Hippocampal formation (tissue), 2 donors: ENCODE measurements around the gene KCNQ5.

Experiments used
- DNase-seq, 2 donors: peaks; one replicate each; lab custom pipeline; 2025; lab: John Stamatoyannopoulos, UW

Gene KCNQ5

DNA sequence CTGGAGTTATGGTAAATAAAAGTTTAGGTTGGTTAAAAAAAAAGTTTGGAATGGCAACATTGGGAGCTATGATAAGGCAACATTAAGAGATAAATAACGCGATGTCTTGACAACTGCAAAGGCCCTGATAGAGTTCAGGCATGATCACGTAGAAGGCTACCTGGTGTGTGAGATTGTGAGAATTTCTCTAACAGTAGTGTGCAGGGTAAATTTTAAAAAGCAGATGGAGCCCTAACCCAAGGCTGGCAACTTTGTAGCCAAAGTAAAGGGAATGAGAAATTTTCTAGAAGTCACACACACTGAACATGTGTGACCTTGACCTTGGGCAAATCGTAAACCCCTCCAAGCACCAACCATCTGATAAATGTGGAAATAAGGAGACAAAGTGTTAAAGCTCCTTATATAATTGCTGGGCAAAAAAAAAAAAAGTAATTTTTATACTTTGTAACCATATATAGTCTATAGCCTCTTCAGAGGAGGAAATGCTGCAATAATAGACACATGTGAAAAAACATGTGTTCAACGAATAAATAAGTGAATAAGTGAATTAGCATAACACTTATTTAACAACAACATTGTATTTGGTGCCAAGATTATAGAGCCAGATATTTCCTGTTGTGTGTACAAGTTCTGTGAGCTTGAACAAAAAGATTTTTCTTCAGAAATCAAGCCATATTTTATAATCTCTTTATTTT, 18.2 kb downstream of the KCNQ5 start:
- no peak for DNase-seq

DNA sequence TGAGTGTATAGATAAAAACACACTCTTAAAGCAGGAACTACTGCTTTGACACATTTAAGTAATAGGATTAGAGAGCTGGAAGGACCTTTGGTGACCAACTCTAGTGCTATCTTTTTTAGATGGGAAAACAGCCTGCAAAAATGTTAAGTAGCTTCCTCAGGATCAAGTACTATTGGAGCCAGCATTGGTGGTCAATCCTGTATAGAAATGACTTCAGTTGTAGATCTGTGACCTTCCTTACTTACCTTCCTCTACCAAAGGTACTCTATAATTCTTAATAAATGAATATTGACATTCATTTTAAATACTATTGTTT, 18.7 kb downstream of the KCNQ5 start:
- DNase-seq = no peak

DNA sequence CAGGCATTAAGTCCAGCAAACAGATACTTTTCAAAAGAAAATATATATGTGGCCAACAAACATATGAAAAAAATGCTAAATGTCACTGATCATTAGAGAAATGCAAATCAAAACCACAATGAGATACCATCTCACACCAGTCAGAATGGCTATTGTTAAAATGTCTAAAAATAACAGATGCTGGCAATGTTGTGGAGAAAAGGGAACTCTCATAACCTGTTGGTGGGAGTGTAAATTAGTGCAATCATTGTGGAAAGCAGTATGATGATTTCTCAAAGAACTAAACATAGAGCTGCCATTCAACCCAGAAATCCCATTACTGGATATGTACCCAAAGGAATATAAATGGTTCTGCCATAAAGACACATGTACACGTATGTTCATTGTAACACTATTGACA, 20.6 kb downstream of the KCNQ5 start:
- DNase-seq = no peak

DNA sequence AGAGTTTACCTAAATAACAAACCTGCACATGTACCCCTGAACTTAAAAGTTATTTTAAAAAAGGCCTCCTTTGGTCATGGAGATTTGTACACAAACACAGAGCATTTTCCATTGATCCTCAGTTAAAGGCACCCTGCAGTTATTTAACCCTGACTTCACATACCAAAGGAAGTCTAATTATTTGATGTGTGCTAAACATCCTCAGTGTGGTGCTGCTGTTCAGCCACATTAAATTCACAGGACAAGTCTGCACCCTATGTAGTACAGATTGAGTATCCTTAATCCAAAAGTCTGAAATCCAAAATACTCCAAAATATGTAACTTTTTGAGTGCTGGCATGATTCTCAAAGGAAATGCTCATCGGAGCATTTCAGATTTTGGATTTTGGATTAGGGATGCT, 21.4 kb downstream of the KCNQ5 start:
- no peak for DNase-seq

DNA sequence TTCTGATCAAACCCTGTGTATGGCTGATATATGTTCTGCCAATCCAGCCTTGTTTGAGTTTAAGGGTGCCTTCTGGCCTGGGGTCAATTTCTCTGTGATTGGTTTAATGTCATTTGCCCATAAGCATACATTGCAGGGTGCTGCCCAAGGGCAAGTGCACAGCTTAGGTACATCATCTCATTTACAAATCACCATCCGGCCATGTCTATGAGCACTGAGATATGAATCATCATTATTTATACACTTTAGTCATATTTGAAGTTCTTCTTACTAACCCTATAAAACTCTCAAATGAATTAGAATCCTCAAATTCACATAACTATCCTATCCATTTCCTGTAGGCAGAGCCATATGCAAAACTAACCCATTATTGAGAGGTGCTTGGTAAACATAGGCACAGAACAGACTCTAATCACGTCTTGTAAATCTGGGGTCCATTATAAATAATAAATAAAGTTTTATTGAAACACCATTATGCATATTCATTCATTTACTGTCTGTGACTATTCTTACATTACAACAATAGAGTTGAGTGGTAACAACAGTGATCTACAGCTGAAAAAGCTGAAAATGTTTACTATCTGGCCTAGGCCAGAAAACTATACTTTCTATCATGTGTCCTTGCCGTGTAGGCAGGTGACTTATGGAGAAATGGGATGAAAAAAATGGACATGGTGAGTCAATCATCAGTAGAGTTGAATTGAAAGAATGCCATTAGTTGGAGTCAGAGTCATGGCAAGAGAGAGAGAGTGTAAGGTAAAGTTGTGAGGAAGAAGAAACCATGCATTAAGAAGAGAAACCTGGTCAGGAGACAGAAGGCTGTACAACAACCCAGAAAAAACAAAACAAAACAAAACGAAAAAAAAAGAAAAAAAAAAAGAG, 25.0 kb downstream of the KCNQ5 start:
- no peak for DNase-seq

- no peak for DNase-seq
These were observed 25.6 kb downstream of the KCNQ5 start for GRCh38 chr6:72647489-72647888.

DNA sequence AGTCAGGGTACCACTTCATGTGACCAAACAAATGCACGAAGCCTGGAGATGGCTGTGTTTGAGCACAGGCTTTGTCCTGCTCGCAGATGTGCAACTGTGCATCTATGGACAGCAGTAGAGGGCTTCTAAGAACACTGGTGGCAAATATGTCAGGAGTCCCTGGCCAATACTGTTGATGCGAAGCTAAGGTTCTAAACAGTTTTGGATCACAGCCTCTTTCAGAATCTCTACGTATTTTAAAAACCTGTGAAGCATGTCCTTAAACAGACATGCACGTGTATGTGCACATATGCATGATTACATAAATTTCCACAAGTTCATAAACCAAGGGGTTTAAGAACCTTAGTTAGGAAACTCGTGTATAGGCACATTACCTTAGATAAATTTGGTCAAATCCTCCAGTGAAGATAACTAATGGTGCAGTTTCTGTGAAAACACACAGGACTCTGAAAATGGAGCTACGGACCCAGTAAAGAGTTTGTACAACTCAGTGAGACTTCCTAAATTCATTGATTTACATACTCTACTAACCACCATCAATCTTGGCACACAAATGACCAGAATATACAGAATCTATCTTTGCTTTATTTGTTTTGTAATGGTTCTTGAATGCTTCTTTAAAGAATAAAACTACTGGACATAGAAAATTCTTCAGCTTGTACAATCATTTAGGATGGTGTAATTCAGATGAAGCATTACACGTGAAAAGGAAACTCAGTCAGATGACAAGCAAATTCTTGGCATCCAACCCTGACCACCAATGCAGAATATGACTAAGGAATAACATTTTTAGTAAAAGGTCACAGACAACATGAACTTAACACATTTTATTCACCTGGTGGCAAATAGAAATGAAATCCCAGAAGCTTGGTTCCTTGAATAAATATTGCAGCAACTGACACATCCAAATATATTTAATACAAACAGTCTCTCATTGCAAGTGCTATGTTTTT, 27.4 kb downstream of the KCNQ5 start:
- DNase-seq = no peak

DNA sequence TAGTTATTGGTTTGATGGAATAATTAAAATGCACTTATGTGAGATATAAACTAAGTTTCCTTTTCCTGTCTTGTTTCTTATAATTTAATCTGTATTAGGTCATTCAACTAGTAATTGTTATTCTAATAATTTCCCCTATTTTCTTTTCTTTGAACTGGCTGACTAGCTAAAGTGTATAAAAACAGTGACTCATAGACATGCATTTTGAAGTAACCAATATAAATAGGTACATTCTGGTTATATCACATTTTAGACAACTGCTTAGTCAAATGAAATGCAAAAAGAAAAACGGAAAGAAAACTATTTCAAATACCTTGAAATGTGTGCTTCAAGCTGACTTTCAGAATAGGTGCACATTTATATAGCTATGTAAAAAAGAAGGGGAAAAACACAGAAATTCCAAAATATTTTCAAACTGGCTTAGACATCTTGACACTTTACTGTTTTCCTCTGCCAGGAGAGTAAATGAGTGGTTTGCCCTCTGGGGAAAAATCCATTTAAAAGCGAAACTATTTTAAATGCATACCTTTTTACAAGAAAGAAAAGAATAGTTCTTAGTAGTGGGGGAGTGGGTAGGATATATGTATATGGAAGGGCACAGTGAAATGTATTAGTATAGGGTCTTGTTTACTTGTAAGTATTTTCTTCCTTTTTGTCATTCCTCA, 28.3 kb downstream of the KCNQ5 start:
- no peak for DNase-seq

GRCh38 chr6:72651174-72651573, 29.3 kb downstream of the KCNQ5 start:
- no peak for DNase-seq

GRCh38 chr6:72651967-72652956, 30.4 kb downstream of the KCNQ5 start:
- DNase-seq = no peak

GRCh38 chr6:72653026-72653425, 31.2 kb downstream of the KCNQ5 start:
- no peak for DNase-seq

- no peak for DNase-seq
These were observed 32.3 kb downstream of the KCNQ5 start for GRCh38 chr6:72654071-72654621.

GRCh38 chr6:72657407-72658197, 35.7 kb downstream of the KCNQ5 start:
- no peak for DNase-seq

DNA sequence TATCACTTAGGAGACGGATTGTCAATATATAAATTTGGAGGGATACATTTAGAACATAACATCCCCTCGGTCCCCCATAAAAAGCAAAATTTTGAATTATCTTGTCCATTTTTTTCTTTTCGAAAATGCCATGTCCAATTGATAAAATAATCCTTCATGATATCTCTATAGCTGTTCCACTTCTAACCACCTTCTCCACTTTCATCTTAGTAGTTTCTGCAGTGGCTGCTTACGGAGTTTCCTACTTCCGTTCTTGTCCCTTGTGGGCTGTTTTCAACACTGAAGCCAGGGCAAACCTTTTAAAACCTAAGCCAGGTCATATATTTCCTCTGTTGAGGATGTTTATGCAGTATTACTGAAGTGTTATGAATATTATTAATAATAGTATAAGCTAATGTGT, 37.9 kb downstream of the KCNQ5 start:
- DNase-seq = no peak

GRCh38 chr6:72661411-72661810, 39.5 kb downstream of the KCNQ5 start:
- DNase-seq = no peak

DNA sequence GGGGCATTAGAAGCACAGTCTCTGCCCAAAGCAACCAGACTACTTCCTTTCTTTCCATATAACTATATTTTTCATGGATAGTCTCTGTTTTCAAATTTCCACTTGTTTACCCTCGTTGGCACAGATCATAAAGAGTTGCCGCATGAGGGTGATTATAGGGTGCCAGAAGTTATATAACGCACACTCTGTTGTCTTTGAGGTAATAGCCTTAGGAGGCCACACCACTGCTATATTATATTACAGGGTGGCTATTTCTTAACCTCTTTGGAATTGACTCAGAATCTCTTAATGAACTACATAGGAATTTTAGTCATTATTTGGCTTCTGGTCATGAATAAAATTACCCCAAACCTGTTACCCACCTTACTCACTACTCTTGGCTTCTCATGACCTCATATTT, 43.7 kb downstream of the KCNQ5 start:
- no peak for DNase-seq

DNA sequence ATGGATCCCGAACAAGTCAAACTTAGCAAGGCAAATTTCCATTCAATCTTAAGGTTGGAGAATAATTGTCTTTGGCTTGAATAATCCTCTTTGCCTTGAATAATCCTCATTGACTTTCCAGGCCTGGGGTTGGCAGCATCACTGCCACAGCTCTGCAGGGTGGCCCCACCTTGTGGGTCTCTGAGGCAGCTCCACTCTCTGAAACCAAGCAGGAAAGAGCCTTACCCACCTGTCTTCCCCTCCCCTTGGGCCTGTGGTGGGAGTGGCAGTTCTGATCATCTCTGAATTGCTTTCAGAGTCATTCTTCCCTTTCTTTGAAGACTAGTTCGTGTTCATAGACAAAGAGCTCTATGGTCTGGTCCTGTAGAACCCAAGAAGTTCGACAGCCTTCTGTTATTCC, 47.5 kb downstream of the KCNQ5 start:
- no peak for DNase-seq

DNA sequence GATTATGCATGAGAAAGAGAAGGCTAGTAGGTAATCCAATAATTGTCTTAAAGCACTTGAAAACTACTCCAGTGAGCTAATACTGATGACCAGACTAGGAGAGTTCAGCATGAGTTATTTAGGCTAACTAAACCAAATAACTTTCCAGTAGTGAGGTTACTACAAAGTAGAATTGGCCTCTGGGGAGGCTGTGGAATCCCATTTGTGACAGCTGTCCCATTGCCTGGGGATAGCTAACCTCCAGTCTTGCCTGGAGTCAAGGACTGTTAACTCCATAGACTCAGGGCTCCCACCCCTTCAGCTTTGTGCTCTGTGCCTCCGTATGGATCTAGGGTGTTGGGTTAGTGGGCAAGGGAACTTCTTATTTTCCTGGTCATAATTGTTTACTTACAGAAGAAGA, 51.0 kb downstream of the KCNQ5 start:
- no peak for DNase-seq

- no peak for DNase-seq
These were observed 53.0 kb downstream of the KCNQ5 start for GRCh38 chr6:72674842-72675241.

- no peak for DNase-seq
These were observed 53.5 kb downstream of the KCNQ5 start for GRCh38 chr6:72675396-72675795.
